KBM-7 (cell line): ENCODE measurements around the gene SKIC8.

ENCODE experiments used
- DNase-seq: peaks from one replicate; pipeline ENCODE4 v3.0.0-alpha.2; 2015
- in situ Hi-C: fragments of 300-500 bp; cut with MboI; formaldehyde crosslinking; loops from 2 replicates; pipeline ENCODE4 v1.14.3; 2020; ENCODE audit warnings: low sequenced_read_pairs, low pct_unique_long_range_greater_than_20kb, mixed read lengths

SKIC8 gene

DNA sequence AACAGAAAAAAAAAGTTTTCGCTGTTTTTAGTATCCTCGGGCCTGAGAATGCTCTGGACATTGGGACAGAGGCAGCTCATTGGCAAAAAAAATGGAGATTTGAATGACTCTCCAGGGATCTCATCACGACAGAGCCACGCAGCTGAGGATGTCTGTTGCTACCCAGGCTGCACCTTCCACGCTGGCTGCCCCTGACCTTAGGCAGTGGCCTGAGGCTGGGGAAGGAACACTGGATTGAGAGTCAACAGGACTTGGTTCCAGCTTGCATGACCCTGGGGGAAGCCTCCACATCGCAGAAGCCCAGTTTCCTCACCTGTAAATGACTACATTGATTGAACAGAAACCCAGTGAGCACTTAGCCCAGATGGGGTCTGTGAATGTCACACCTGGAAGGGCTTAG, 56.4 kb downstream of the SKIC8 start:
- in situ Hi-C loops, result loop anchor here (25.0 kb wide), 2 partner anchors 94 to 281 kb away; partner anchors contain the start of gene CRABP1
- DNase-seq, result no peak

DNA sequence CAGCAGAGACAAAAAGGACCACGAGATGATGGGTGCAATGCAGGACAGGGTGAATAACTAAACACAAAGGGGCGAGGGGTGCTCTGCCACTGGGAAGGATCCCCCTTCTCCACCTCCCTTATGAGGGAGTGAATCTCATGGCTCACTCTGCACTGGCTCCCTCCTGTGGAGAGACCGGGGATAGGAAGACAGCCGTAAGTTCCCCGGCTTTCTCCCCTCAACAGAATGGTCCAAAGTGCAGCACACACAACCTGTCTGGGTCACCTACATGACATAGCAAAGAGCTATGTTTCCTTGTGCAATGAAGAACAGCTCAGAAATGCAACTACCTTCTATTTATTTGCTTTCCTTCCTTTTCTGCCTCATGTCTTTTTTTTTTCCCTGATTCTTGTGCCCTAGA, 57.3 kb downstream of the SKIC8 start:
- in situ Hi-C loops, result loop anchor here (25.0 kb wide), 2 partner anchors 95 to 280 kb away; partner anchors contain the start of gene CRABP1

DNA sequence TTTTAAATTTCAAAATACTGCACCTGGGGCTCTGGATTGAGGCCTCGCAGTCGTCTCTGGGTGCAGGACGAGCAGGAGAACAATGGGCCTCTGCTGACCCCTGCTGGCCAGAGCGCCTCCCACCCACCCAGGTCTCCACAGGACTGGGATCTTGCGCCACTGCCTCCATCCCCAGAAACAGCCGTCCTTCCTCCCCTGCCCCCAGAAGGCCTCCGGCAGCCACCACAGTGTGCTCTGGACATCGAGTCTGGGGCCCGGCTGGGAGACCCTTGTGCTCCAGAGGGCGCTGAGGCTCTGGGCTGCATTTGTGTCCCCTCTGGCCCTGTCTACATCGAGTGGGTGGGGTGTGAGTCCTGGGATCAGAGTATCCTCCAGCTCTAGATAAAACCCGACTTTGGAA, 58.4 kb downstream of the SKIC8 start:
- in situ Hi-C loops, result loop anchor here (25.0 kb wide), 2 partner anchors 96 to 279 kb away; partner anchors contain the start of gene CRABP1
- peak; percentile 95 for DNase-seq

More for the DNA sequence above, 57.3 kb downstream of the SKIC8 start:
- peak; percentile 73 for DNase-seq

DNA sequence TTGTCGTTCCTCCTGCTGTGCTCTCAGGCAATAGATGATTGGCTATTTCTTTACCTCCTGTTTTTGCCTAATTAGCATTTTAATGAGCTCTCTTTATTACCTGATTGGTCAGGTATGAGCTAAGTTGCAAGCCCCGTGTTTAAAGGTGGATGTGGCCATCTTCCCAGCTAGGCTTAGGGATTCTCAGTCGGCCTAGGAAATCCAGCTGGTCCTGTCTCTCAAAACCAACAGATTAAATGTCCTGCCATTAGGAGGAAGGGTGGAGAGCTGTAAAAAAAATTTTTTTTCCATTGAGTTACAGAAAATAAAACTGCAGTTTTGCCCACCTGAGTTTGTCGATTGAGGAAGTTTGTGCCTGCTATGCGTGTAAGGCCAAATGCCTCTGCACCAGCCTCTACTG, 59.6 kb downstream of the SKIC8 start:
- in situ Hi-C loops, result loop anchor here (10.0 to 25.0 kb wide), 3 partner anchors 97 to 278 kb away; partner anchors contain the start of gene CRABP1
- DNase-seq, result no peak

DNA sequence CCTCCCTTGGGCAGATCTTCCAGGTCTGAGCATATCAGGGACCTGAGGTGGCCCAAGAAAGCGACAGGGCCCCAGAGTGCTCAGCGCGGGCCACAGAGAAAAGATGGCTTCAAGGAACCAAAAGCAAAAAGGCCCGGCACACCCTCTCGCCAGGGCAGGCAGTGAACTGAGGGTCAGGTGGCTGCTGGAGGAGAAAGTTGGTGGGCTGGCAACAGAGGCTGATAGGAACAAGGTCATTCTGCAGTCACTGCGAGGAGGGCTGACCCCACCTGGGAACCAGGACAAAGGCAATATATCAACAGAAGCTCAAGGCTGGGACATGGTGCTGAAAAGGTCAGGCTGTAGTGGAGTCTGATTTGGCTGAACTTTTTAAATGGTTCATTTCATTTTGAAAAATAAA, 62.3 kb downstream of the SKIC8 start:
- in situ Hi-C loops, result loop anchor here (10.0 to 25.0 kb wide), 3 partner anchors 100 to 275 kb away; partner anchors contain the start of gene CRABP1
- no peak for DNase-seq

DNA sequence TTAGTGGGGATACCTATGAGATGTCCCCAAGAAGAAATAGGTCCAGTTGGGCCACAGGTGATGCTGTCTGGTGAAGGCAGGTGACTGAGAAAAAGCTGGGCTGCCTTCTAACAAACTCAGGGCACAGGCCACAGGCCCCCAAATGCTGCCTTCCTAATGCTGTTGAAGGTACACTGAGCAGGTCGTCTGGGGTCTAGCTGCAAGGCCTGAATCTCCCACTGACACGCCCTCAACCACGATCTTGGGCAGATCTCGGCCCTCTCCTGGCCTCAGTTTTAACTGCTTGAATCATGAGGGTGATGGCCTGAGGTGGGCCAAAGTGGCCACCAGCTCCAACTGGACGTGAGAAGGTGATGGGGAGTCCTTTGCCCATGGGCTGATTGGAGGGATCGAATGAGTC, 62.9 kb downstream of the SKIC8 start:
- DNase-seq, result no peak
- in situ Hi-C loops, result loop anchor here (10.0 to 25.0 kb wide), 3 partner anchors 101 to 274 kb away; partner anchors contain the start of gene CRABP1

DNA sequence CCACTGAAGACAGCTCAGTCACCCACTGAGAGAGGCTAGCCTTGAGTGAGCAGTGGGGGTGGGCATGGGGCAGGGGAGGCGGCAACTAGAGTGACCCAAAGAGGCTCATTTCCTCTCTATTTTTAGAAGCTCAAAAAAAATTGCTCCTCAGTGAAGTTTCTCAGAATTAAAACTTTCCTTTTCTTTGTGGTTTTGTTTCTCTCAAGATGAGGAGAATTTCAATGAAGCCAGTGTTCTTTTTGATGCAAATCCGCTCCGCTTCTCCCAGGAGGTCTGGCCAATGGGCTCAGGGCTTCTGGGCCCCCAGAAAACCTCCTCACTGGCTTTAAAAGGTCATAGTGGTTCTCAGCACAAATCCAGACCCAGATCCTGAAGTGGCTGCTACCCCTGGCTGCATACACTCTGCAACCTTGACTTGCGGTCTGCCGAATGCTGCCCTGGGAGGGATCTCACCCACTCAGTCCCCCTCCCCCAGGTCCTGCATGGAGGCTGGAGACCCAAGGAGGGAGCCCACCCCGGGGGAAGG, 64.8 kb downstream of the SKIC8 start, which contains the start of gene ACSBG1:
Gene ACSBG1 (minus strand): TSS at position 51 of the 526 bp plus-strand sequence. CDS start 64 bp downstream, outside the sequence.
- in situ Hi-C loops, result loop anchor here (10.0 to 25.0 kb wide), 3 partner anchors 103 to 272 kb away; partner anchors contain the start of gene CRABP1
- DNase-seq, result peak; percentile 24

DNA sequence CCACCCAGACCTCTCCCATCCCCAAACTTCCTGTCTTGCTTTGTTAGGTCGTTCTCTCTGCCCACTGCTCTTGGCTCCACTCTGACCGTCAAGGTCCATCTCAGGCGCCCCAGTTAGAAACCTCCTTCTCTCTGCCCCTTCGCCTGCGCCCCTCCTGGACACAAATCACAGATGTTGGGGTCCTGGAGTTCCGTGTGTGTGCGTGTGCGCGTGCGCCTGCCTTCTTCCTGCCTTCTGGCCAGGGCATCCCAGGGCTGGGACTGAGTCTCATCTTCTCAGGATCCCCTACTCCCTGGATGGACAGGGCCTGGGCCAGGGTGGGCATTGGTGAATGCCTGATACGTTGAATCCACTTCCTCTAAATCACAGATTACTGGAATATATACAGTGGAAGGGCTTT, 65.9 kb downstream of the SKIC8 start:
- in situ Hi-C loops, result loop anchor here (10.0 to 25.0 kb wide), 3 partner anchors 104 to 271 kb away; partner anchors contain the start of gene CRABP1
- DNase-seq, result no peak
